GM21786 (cell line): ENCODE measurements around the gene DOCK3.
"Not testable (repeated sequence)": the region's sequence is repeated elsewhere in the genome, so short reads cannot be mapped to it uniquely, and the experiment has no call there.

Experiments
- ATAC-seq: cut with Tn5 transposase; IDR thresholded peaks from one replicate; pipeline ENCODE4 v1.9.1; 2021; ENCODE audit not compliant: unreplicated experiment

The DOCK3 gene

GRCh38 chr3:50803805-50804204 is 129.1 kb downstream of the DOCK3 start:
- ATAC-seq, result not testable (repeated sequence)

GRCh38 chr3:50804376-50804775 is 129.6 kb downstream of the DOCK3 start:
- not testable (repeated sequence) for ATAC-seq

GRCh38 chr3:50805321-50805720 is 130.6 kb downstream of the DOCK3 start:
- ATAC-seq, result no peak

GRCh38 chr3:50806031-50806430 is 131.3 kb downstream of the DOCK3 start:
- ATAC-seq, result no peak

- no peak for ATAC-seq
Observed at GRCh38 chr3:50806806-50807205, 132.1 kb downstream of the DOCK3 start.

- no peak for ATAC-seq
Observed at GRCh38 chr3:50807266-50807665, 132.5 kb downstream of the DOCK3 start.

GRCh38 chr3:50811893-50812292 is 137.2 kb downstream of the DOCK3 start:
- no peak for ATAC-seq

- ATAC-seq, result no peak
Observed at GRCh38 chr3:50815844-50816243, 141.1 kb downstream of the DOCK3 start.

GRCh38 chr3:50816894-50817293 is 142.2 kb downstream of the DOCK3 start:
- no peak for ATAC-seq

GRCh38 chr3:50817756-50818529 is 143.2 kb downstream of the DOCK3 start:
- ATAC-seq, result no peak

GRCh38 chr3:50819882-50820281 is 145.2 kb downstream of the DOCK3 start:
- ATAC-seq, result no peak

- ATAC-seq, result no peak
Observed at GRCh38 chr3:50825841-50826240, 151.1 kb downstream of the DOCK3 start.

GRCh38 chr3:50830451-50830850 is 155.7 kb downstream of the DOCK3 start:
- ATAC-seq, result no peak

- ATAC-seq, result not testable (repeated sequence)
Observed at GRCh38 chr3:50831009-50831408, 156.3 kb downstream of the DOCK3 start.

GRCh38 chr3:50840983-50841489 is 166.3 kb downstream of the DOCK3 start:
- ATAC-seq, result no peak

- no peak for ATAC-seq
Observed at GRCh38 chr3:50848308-50848707, 173.6 kb downstream of the DOCK3 start.

GRCh38 chr3:50850639-50851511 is 176.1 kb downstream of the DOCK3 start:
- ATAC-seq, result no peak

- no peak for ATAC-seq
Observed at GRCh38 chr3:50853936-50854335, 179.2 kb downstream of the DOCK3 start.

GRCh38 chr3:50862221-50862620 is 187.5 kb downstream of the DOCK3 start:
- no peak for ATAC-seq

- ATAC-seq, result peak; percentile 58
Observed at GRCh38 chr3:50873376-50874157, 198.8 kb downstream of the DOCK3 start.

- ATAC-seq, result not testable (repeated sequence)
Observed at GRCh38 chr3:50874876-50875275, 200.1 kb downstream of the DOCK3 start.
